GM21717 (cell line): ENCODE data around the gene ZP1.

Experiments
- ATAC-seq: cut with Tn5 transposase; IDR thresholded peaks from one replicate; pipeline ENCODE4 v1.9.1; 2021; ENCODE audit warnings: mild to moderate bottlenecking, moderate library complexity; ENCODE audit not compliant: unreplicated experiment

Gene ZP1

DNA sequence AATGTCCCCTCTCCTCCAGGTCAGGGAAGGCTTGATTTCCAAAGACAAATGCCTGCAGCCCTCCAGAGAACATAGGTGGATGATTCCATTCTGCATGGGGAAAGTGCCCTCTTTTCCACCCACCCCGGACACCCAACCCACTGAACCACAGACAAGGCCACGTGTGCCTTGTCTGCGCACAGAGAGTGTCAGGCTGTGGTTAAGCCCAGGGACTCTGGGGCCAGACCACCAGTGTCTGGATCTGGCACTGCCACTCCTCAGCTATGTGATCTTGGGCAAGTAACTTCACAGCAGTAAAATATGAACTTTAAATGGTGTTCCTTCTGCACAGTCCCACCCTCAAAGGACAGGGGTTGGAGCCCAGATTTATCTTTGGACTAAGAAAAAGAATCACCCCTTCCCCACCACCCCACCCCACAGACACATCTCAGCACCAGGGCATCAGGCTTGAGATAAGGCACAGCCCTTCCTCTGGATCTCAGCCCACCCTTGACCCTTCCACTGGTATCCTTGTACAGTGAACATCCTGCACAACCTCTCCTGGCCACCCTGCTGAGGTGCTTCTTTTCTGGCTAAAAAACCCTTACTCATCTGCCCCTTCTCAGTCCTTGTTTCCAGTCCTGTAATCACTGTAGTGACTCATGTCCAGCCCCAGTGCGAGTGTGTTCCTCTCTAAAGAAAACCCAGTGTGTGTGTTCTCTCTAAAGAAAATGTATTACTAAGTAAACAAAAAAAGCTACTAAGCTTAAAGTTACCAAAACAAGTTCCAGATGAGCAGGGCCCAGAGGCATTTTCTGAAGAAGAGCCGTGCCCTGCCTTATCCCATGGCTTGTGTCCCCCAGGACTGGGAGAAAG, 9.7 kb upstream of the ZP1 start:
- ATAC-seq, result no peak

DNA sequence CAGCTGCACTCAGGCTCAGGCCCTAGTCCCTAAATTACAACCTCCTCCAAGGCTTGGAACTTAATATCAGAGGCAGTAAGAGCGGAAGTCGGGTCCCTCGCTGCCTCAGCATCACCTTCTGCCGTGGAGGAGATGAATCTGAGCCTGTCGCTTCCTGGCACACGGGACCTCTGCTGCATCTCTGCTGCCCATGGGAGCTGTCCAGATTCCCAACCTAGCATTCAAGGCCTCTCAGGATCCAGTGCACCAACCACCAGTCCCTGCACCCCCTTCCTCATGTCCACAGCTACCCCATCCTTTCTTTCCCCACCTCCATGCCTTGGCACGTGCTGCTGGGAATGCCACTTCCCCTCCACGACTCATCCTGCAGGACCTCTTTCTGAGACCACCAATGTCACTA, 9.1 kb upstream of the ZP1 start:
- no peak for ATAC-seq

DNA sequence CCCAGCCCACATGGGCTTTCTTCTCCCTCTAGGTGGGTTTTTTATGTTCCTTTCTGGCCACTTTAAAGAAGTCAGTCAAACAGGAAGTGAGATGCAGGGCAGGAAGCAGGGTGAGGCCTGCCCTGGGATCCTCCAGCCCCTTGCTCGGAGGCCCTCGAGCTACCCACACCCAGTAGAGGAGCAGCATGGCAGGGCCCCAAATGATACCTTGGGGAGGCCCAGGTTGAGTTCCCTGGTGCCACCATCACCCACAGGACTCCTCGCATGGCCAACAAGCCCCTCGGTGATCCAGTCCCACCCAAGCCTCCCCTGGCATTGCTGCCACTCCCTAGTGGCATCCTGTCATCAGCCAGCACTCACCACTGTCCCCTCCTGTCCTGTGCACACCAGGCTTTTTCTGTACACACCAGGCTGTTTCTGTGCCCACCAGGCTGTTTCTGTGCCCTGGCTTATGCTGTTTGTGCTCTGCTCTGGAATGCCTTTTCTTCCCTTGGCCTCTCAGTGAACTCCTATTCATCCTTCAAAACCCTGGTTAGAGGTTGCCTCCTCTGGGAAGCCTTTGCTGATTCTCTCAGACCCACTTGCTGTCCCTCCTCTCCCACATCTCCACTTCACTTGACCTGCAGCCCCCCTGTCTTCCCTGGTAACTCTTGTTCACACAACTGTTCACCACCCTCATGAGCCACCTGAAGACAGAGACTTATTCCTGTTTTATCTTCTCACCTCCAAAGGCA, 8.4 kb upstream of the ZP1 start:
- no peak for ATAC-seq

GRCh38 chr11:60859616-60860250, 7.6 kb upstream of the ZP1 start:
- ATAC-seq, result no peak

GRCh38 chr11:60860943-60861342, 6.4 kb upstream of the ZP1 start:
- no peak for ATAC-seq

GRCh38 chr11:60862171-60862570, 5.2 kb upstream of the ZP1 start:
- ATAC-seq, result no peak

GRCh38 chr11:60863550-60864521, 3.5 kb upstream of the ZP1 start:
- ATAC-seq, result no peak

- no peak for ATAC-seq
These were observed 2.4 kb upstream of the ZP1 start for GRCh38 chr11:60864856-60865513.

GRCh38 chr11:60867871-60868681, 734 bp downstream of the ZP1 start:
- no peak for ATAC-seq

GRCh38 chr11:60868682-60869450, 1.5 kb downstream of the ZP1 start:
- ATAC-seq, result no peak

DNA sequence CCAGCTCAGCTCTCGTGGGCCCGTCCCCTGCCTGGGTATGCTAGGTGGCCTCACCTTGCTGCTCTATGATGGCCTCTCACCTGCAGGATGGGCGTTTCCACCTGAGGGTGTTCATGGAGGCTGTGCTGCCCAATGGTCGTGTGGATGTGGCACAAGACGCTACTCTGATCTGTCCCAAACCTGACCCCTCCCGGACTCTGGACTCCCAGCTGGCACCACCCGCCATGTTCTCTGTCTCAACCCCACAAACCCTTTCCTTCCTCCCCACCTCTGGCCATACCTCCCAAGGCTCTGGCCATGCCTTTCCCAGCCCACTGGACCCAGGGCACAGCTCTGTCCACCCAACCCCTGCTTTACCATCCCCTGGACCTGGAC, 2.1 kb downstream of the ZP1 start:
- no peak for ATAC-seq

- no peak for ATAC-seq
These were observed 2.9 kb downstream of the ZP1 start for GRCh38 chr11:60870276-60870675.

GRCh38 chr11:60870733-60871377, 3.5 kb downstream of the ZP1 start:
- no peak for ATAC-seq

DNA sequence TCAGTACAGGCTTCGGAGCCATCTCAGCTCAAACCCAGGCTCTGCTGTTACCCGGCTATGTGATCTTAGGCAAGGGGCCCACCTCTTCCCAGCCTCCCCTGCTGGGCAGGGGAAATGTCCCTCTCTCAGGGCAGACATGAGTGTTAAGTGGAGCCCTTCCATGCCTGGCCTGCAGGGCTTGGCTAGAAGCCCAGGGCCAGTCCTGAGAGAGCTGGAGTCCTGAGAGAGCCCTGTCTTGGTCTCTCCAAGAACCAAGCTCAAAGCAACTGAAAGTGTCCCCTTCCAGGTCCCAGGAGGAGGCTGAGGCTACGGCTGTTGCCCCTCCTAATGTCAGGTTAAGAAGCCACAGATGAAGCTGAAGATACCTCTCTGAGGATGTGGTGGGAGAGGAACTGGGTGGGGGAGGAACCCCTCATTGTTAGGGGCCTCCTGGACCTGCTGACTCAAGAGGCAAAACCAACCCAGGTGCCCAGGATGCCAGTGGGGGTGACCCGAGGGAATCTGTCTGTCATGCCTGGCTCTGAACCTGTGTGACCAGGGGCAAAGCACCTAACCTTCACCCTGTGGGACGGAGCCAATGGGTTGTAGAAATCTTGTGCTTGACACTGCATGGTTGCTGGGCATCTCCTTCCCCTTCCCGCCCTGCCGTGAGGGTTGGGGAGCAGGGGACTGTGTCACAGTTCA, 4.2 kb downstream of the ZP1 start:
- ATAC-seq, result no peak

DNA sequence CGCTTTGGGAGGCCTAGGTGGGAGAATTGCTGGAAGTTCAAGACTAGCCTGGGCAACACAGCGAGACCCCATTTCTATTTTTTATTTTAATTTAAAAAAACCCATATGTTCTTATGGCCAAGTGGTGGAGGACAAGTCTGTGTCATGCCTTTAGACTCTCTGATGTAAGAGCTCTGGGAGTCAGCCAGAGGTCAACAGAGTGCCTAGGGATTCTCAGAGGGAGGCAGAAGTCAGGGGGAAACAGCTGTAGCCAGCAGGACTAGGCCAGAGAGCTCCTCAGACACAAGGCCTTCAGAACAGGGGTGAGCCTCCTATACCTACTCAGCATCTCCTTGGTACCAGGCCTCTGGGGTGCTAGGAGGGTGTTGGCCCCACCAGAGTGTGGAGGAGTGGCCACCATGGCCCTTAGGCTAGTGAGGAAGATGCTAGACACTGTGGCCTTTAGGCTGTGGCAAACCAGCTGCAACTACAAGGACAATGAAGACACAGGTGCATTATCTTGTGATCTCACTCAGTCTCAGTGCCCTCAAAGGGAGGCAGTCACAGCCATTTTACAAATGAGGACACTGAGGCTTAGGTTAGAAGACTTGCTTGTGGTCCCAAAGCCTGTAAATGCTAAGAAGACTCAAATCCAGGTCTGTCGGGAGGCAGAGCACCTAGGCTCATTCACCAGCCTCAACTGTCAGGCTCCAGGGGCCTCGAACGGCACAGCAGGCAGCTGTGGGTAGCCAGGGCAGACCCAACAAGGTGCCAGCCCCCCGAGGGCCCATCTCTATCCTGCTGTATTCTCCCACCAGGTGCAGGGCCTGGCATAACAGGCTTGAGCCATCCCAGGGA, 5.0 kb downstream of the ZP1 start:
- no peak for ATAC-seq

- no peak for ATAC-seq
These were observed 5.7 kb downstream of the ZP1 start for GRCh38 chr11:60872961-60873524.
